PC-9 (cell line): ENCODE results near the gene TYRP1. TPM values are rescaled to one million over a fixed set of nuclear protein-coding genes. Genes with fewer than 3 reads are reported as not detected.

ENCODE experiments used
- BruUV-seq: library from RNA; stranded (reverse); fragments of 400-500 nt; replicated peaks from 2 replicates; lab custom pipeline; 2021; lab: Mats Ljungman, UMichigan
- CTCF ChIA-PET: fragments of 300-600 bp; sonication (Branson Sonifier 250); formaldehyde crosslinking; loops from one replicate; lab custom pipeline; 2022; ENCODE audit warnings: antibody characterized with exemption; lab: Charles Lee
- POLR2A ChIA-PET: fragments of 300-600 bp; sonication (Branson Sonifier 250); formaldehyde crosslinking; loops from one replicate; lab custom pipeline; 2022; ENCODE audit warnings: antibody characterized with exemption; ENCODE audit not compliant: unreplicated experiment; lab: Charles Lee
- DNase-seq, 2 experiments: peaks; one replicate each; pipeline versions ENCODE4 v3.0.0 to v3.0.0-alpha.2; 2015 to 2022; ENCODE audit warnings: mixed read lengths in 1 of 2
- H2AFZ ChIP-seq: fragments of 200-600 bp; sonication (generic); 2 replicates; pipeline ENCODE4 v1.8.1; 2017; ENCODE audit warnings: antibody characterized with exemption
- H3F3A ChIP-seq: fragments of 200-600 bp; sonication (generic); 2 replicates; pipeline ENCODE4 v1.8.1; 2017; ENCODE audit warnings: antibody characterized with exemption, mild to moderate bottlenecking, low read depth; ENCODE audit not compliant: insufficient read depth
- H3K27ac ChIP-seq: fragments of 200-600 bp; sonication (generic); 2 replicates; pipeline ENCODE4 v1.6.1; 2016; ENCODE audit warnings: mixed run types
- H3K27me3 ChIP-seq: fragments of 200-600 bp; sonication (generic); 2 replicates; pipeline ENCODE4 v1.6.1; 2016; ENCODE audit warnings: low read depth, mixed run types; ENCODE audit not compliant: insufficient read depth
- H3K36me3 ChIP-seq: fragments of 200-600 bp; sonication (generic); 2 replicates; pipeline ENCODE4 v1.6.1; 2016; ENCODE audit warnings: low read depth, mixed run types
- H3K4me1 ChIP-seq: fragments of 200-600 bp; sonication (generic); replicated peaks from 2 replicates; pipeline ENCODE4 v1.6.1; 2016; ENCODE audit warnings: mixed run types; ENCODE audit not compliant: insufficient read depth
- H3K4me2 ChIP-seq: fragments of 200-600 bp; sonication (generic); 2 replicates; pipeline ENCODE4 v1.6.1; 2017; ENCODE audit warnings: mixed run types
- H3K4me3 ChIP-seq: fragments of 200-600 bp; sonication (generic); 2 replicates; pipeline ENCODE4 v1.6.1; 2016; ENCODE audit warnings: mixed run types
- H3K79me2 ChIP-seq: fragments of 200-600 bp; sonication (generic); 2 replicates; pipeline ENCODE4 v1.6.1; 2017; ENCODE audit warnings: low read depth, mixed run types
- H3K9me2 ChIP-seq: fragments of 200-600 bp; sonication (generic); 2 replicates; pipeline ENCODE4 v1.8.1; 2017; ENCODE audit warnings: mild to moderate bottlenecking; ENCODE audit not compliant: insufficient read depth
- H3K9me3 ChIP-seq: fragments of 200-600 bp; sonication (generic); 2 replicates; pipeline ENCODE4 v1.8.1; 2016; ENCODE audit warnings: low read depth; ENCODE audit not compliant: insufficient read depth
- H4K20me1 ChIP-seq: fragments of 200-600 bp; sonication (generic); 2 replicates; pipeline ENCODE4 v1.8.1; 2017; ENCODE audit not compliant: insufficient read depth
- EZH2 ChIP-seq: fragments of 200-600 bp; sonication (generic); IDR thresholded peaks from 2 replicates; pipeline ENCODE4 v1.8.0; 2017; ENCODE audit warnings: antibody characterized with exemption, low read depth
- intact Hi-C: fragments of 100-400 bp; cut with micrococcal nuclease; formaldehyde crosslinking; loops from one replicate; pipeline ENCODE4 v1.10.0; 2022; ENCODE audit not compliant: unreplicated experiment
- total RNA-seq: library from RNA; stranded (reverse); gene quantifications from 2 replicates; pipeline ENCODE4 v1.2.3, GENCODE V29; 2021
- TF ChIP-seq, protein P1 (sequence below): fragments of 200-600 bp; sonication (generic); conservative IDR thresholded peaks from 2 replicates; pipeline ENCODE4 v1.6.1; 2017; ENCODE audit warnings: mixed run types, antibody characterized with exemption, mild to moderate bottlenecking, moderate library complexity

The TYRP1 gene
- total RNA-seq, 1 experiment from 2014 or later: not detected

DNA sequence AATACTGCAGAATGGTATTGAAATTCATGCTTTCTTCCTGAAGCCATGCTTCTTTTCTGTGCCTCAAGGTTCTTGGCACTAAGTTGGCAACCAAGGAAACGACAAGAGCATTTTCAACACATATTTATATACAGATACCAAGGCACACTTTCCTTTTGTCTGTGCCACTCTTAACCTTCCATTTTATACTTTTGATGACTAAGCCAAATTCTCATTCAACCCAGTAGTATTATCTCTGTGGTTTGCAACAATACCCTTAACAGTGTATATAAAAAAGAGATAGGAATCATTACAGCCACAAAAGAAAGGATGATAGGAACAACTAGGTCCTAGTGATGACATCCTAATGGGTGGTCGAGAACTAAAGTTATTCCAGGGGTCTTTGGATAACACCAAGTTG is 36.0 kb upstream of the TYRP1 start:
- BruUV-seq: no TSS peak
- intact Hi-C loops: no loop called here

DNA sequence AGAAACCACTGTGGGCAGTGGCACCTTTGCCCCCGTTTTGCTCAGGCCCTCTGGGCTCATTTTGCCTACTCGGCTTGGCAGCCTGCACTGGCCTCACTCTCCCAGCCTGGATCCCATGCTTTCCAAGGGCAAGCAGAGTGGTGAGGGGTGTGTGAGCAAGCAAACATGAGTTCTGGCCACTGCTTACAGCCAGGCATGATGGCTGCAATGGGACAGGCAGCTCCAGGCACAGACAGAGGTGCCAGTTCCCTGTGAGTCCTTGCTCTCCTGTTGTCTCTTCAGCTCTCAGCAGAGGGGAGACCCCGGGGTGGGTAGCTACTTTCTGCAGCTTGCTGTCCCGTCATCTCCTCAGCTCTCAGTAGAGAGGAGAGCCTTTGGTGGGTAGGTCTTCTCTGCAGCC is 35.2 kb upstream of the TYRP1 start:
- no peak for DNase-seq
- POLR2A ChIA-PET: no interaction called here
- no peaks in the 10 kb centered on the region for H3K9me2 ChIP-seq
- no peaks in the 10 kb centered on the region for H3K9me3 ChIP-seq
- BruUV-seq: no TSS peak
- H3K4me2 ChIP-seq: no peak overlapping the region
- H3K4me3 ChIP-seq: no peak overlapping the region
- no peaks in the 10 kb centered on the region for H3K36me3 ChIP-seq
- intact Hi-C loops: no loop called here
- no peaks in the 10 kb centered on the region for H3K4me1 ChIP-seq
- TF ChIP-seq, protein P1, sequence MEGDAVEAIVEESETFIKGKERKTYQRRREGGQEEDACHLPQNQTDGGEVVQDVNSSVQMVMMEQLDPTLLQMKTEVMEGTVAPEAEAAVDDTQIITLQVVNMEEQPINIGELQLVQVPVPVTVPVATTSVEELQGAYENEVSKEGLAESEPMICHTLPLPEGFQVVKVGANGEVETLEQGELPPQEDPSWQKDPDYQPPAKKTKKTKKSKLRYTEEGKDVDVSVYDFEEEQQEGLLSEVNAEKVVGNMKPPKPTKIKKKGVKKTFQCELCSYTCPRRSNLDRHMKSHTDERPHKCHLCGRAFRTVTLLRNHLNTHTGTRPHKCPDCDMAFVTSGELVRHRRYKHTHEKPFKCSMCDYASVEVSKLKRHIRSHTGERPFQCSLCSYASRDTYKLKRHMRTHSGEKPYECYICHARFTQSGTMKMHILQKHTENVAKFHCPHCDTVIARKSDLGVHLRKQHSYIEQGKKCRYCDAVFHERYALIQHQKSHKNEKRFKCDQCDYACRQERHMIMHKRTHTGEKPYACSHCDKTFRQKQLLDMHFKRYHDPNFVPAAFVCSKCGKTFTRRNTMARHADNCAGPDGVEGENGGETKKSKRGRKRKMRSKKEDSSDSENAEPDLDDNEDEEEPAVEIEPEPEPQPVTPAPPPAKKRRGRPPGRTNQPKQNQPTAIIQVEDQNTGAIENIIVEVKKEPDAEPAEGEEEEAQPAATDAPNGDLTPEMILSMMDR: no peak
- no peak for TF ChIP-seq EZH2
- H3F3A ChIP-seq: no peaks in the 10 kb centered on the region
- CTCF ChIA-PET: no interaction called here
- no peaks in the 10 kb centered on the region for H4K20me1 ChIP-seq
- no peak overlapping the region for H3K27ac ChIP-seq
- H3K79me2 ChIP-seq: no peaks in the 10 kb centered on the region
- no peaks in the 10 kb centered on the region for H3K27me3 ChIP-seq
- no peak overlapping the region for H2AFZ ChIP-seq

More for the DNA sequence above, 36.0 kb upstream of the TYRP1 start:
- Histone ChIP-seq H3K4me1 (no peaks in the 10 kb centered on the region), H4K20me1 (no peaks in the 10 kb centered on the region), H3K4me3 (no peak overlapping the region), H2AFZ (no peak overlapping the region), H3F3A (no peaks in the 10 kb centered on the region), H3K4me2 (no peak overlapping the region), H3K9me2 (no peaks in the 10 kb centered on the region), H3K9me3 (no peaks in the 10 kb centered on the region), H3K27me3 (no peaks in the 10 kb centered on the region), H3K27ac (no peak overlapping the region), H3K79me2 (no peaks in the 10 kb centered on the region), H3K36me3 (no peaks in the 10 kb centered on the region)
- no peak for DNase-seq
- ChIA-PET POLR2A (no interaction called here), CTCF (no interaction called here)
- TF ChIP-seq EZH2: no peak
- TF ChIP-seq, protein P1: no peak

DNA sequence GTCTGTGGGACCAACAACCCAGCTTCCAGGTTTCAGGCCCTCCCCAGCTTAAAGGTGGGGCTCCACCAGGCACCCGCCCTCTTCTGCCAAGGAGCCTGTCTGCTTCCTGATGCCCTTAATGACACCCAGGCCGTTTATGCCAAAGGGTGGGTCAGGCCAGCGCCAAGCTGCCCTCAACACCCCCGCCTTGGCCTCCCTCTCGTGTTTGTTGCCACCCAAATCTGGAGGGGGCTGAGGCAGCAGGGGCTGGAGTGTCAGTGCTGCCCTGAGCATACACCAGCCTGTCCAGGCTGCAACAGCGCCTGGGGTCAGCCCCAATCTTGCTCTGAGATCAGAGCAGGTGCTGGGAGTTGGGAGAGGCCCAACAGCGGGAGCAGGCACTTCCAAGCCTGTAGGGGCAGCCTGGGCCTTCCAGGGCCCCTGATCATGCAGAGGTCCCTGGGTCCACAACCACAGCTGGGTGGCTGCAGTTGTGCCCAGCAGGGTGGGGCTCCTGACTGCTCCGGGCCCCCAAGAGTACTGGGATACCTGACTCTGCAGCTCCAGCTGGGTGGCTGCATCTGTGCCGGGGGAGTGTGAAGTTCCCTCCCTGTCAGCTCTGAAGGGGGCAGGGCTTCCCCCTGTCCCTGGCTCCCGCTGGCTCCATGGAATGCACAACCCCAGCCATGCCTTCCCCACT is 34.5 kb upstream of the TYRP1 start:
- Histone ChIP-seq H3K4me1 (no peaks in the 10 kb centered on the region), H3F3A (no peaks in the 10 kb centered on the region), H3K9me3 (no peaks in the 10 kb centered on the region), H3K4me3 (no peak overlapping the region), H4K20me1 (no peaks in the 10 kb centered on the region), H3K27ac (no peak overlapping the region), H3K36me3 (no peaks in the 10 kb centered on the region), H3K9me2 (no peaks in the 10 kb centered on the region), H3K27me3 (no peaks in the 10 kb centered on the region), H3K4me2 (no peak overlapping the region), H3K79me2 (no peaks in the 10 kb centered on the region), H2AFZ (no peak overlapping the region)
- no TSS peak for BruUV-seq
- ChIA-PET CTCF (no interaction called here), POLR2A (no interaction called here)
- intact Hi-C loops: no loop called here
- no peak for DNase-seq
- TF ChIP-seq, protein P1: no peak
- no peak for TF ChIP-seq EZH2
